ENCODE data around the gene TOMM40. TPM values are rescaled to one million over a fixed set of nuclear protein-coding genes. Genes with fewer than 3 reads are reported as not detected.
A peak's percentile ranks its signal among the peaks of the same experiment; 100 is the strongest.
"Not testable (repeated sequence)": the region's sequence is repeated elsewhere in the genome, so short reads cannot be mapped to it uniquely, and the experiment has no call there.

The TOMM40 gene
- polyA plus RNA-seq, 1 donor from 2014 or later = 42.6 TPM

DNA sequence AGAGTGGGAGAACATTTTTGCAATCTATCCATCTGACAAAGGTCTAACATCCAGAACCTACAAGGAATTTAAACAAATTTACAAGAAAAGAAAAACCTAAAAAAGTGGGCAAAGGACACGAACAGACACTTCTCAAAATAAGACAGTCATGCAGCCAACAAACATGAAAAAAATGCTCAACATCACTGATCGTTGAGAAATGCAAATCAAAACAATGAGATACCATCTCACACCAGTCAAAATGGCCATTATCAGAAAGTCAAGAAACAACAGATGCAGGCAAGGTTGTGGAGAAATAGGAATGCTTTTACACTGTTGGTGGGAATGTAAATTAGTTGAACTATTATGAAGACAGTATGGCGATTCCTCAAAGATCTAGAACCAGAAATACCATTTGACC is 29.5 kb upstream of the TOMM40 start:
- not testable (repeated sequence) for H3K4me1 Mint-ChIP-seq, H3K4me3 Mint-ChIP-seq, H3K36me3 Mint-ChIP-seq, H3K27ac Mint-ChIP-seq, H3K9me3 Mint-ChIP-seq
- peaks cover 14% of the 10 kb centered on the region for H3K27me3 Mint-ChIP-seq

DNA sequence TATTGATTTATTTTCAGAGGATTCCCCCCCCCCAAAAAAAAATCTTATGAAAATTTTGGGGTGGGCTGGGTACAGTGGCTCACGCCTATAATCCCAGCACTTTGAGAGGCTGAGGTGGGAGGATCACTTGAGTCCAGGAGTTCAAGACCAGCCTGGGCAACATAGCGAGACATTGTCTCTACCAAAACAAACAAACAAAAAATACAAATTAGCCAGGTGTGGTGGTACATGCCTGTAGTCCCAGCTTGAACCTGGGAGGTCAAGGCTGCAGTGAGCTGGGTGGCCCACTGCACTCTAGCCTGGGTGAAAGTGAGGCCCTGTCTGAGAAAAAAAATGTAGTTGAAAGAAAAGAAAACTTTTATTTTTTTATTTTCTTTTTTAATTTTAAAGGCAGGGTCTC is 27.1 kb upstream of the TOMM40 start:
- Mint-ChIP-seq H3K4me1 (no peaks in the 10 kb centered on the region), H3K27ac (no peak overlapping the region), H3K27me3 (peaks cover 11% of the 10 kb centered on the region), H3K4me3 (no peak overlapping the region), H3K36me3 (no peaks in the 10 kb centered on the region), H3K9me3 (no peaks in the 10 kb centered on the region)

DNA sequence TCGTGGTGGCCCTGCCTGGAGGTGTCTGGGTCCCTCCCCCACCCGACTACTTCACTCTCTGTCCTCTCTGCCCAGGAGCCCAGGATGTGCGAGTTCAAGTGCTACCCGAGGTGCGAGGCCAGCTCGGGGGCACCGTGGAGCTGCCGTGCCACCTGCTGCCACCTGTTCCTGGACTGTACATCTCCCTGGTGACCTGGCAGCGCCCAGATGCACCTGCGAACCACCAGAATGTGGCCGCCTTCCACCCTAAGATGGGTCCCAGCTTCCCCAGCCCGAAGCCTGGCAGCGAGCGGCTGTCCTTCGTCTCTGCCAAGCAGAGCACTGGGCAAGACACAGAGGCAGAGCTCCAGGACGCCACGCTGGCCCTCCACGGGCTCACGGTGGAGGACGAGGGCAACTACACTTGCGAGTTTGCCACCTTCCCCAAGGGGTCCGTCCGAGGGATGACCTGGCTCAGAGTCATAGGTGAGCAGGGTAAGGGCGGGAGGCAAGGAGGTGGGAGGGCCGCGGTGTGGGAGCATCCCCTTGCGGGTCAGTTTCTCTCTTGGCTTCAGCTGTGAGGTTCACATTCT is 25.8 kb upstream of the TOMM40 start:
- Mint-ChIP-seq H3K4me3 (no peak overlapping the region), H3K4me1 (no peaks in the 10 kb centered on the region), H3K27ac (no peak overlapping the region), H3K9me3 (no peaks in the 10 kb centered on the region), H3K36me3 (peaks cover 2% of the 10 kb centered on the region), H3K27me3 (peaks cover 5% of the 10 kb centered on the region)

DNA sequence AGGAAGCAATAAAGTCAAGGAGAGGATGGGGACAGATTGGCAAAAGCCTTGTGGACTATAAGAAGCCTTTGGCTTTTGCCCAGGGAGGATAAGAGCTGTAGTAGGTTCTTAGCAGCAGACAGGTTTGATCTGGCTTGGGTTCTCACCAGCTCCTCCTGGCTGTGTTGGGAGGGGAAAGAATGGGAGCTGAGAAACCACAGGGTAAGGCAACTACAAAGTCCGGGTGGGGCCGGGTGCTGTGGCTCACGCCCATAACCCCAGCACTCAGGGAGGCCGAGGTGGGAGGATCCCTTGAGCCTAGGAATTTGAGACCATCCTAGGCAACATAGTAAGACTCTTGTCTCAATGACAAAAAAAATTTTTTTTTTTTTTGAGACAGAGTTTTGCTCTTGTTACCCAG is 24.4 kb upstream of the TOMM40 start:
- no peaks in the 10 kb centered on the region for H3K9me3 Mint-ChIP-seq
- no peaks in the 10 kb centered on the region for H3K4me1 Mint-ChIP-seq
- peaks cover 2% of the 10 kb centered on the region for H3K36me3 Mint-ChIP-seq
- H3K27me3 Mint-ChIP-seq = peaks cover 5% of the 10 kb centered on the region
- no peak overlapping the region for H3K4me3 Mint-ChIP-seq
- no peak overlapping the region for H3K27ac Mint-ChIP-seq

- Mint-ChIP-seq H3K9me3 (no peaks in the 10 kb centered on the region), H3K36me3 (peaks cover 2% of the 10 kb centered on the region), H3K27ac (no peak overlapping the region), H3K4me3 (peak overlapping the region in 1 of 4 donors; percentile 28), H3K4me1 (no peaks in the 10 kb centered on the region), H3K27me3 (peaks cover 5% of the 10 kb centered on the region)
Observed at GRCh38 chr19:44867578-44867977, 23.5 kb upstream of the TOMM40 start.

GRCh38 chr19:44869733-44870470 is 21.2 kb upstream of the TOMM40 start:
- H3K4me3 Mint-ChIP-seq = no peak overlapping the region
- peaks cover 2% of the 10 kb centered on the region for H3K36me3 Mint-ChIP-seq
- H3K27me3 Mint-ChIP-seq = peaks cover 11% of the 10 kb centered on the region
- no peak overlapping the region for H3K27ac Mint-ChIP-seq
- no peaks in the 10 kb centered on the region for H3K9me3 Mint-ChIP-seq
- H3K4me1 Mint-ChIP-seq = no peaks in the 10 kb centered on the region

DNA sequence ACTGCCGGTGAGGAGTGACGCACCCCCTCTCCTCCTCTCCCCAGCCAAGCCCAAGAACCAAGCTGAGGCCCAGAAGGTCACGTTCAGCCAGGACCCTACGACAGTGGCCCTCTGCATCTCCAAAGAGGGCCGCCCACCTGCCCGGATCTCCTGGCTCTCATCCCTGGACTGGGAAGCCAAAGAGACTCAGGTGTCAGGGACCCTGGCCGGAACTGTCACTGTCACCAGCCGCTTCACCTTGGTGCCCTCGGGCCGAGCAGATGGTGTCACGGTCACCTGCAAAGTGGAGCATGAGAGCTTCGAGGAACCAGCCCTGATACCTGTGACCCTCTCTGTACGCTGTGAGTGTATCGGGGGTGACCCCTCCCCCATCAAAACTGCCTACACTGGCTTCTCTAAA is 19.2 kb upstream of the TOMM40 start:
- H3K4me3 Mint-ChIP-seq = no peak overlapping the region
- peaks cover 2% of the 10 kb centered on the region for H3K36me3 Mint-ChIP-seq
- H3K27me3 Mint-ChIP-seq = peaks cover 13% of the 10 kb centered on the region
- H3K9me3 Mint-ChIP-seq = no peaks in the 10 kb centered on the region
- H3K4me1 Mint-ChIP-seq = no peaks in the 10 kb centered on the region
- H3K27ac Mint-ChIP-seq = no peak overlapping the region

GRCh38 chr19:44872661-44873060 is 18.4 kb upstream of the TOMM40 start:
- peaks cover 13% of the 10 kb centered on the region for H3K27me3 Mint-ChIP-seq
- H3K4me3 Mint-ChIP-seq = no peak overlapping the region
- no peaks in the 10 kb centered on the region for H3K4me1 Mint-ChIP-seq
- H3K9me3 Mint-ChIP-seq = no peaks in the 10 kb centered on the region
- no peak overlapping the region for H3K27ac Mint-ChIP-seq
- peaks cover 2% of the 10 kb centered on the region for H3K36me3 Mint-ChIP-seq

- H3K27me3 Mint-ChIP-seq = peaks cover 13% of the 10 kb centered on the region
- no peaks in the 10 kb centered on the region for H3K9me3 Mint-ChIP-seq
- peaks cover 2% of the 10 kb centered on the region for H3K36me3 Mint-ChIP-seq
- H3K4me1 Mint-ChIP-seq = no peaks in the 10 kb centered on the region
- H3K27ac Mint-ChIP-seq = no peak overlapping the region
- no peak overlapping the region for H3K4me3 Mint-ChIP-seq
Observed at GRCh38 chr19:44874317-44874716, 16.7 kb upstream of the TOMM40 start.

DNA sequence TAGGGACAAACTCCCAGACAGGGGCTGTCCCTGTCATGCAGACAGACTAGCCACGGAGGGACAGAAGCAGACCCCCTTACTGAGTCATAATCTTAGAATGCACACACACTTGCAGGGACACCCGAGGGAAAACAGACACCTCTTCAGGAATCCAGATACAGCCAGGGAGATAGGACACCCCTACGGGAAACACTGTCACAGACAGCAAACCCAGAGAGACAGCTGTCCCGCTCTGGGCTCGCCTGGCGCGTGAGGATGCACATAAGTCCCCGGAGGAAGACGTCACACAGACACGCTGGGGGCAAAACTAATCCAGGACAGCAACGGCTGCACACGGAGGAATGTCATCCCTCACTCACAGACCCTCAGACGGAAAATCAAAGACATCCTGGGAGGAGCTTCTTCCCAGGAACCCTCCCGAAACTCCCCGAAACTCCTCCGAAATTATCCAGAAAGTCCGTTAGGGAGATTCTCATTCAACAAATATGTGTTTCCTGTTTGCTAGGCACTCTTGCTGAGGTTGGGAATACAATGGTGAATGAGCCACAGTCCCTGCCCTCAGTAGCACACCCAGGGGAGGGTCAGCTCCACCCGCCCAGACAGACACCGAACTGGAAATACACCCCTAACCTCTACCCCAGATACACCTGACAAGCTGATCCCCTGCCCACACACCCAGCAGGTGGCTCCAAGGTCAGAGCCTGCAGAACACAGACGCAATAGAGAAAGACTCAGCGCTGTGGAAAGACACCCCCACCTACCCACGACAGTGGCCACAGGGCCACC is 15.2 kb upstream of the TOMM40 start:
- Mint-ChIP-seq H3K27me3 (peaks cover 14% of the 10 kb centered on the region), H3K4me3 (no peak overlapping the region), H3K4me1 (no peaks in the 10 kb centered on the region), H3K36me3 (no peaks in the 10 kb centered on the region), H3K9me3 (no peaks in the 10 kb centered on the region), H3K27ac (no peak overlapping the region)

DNA sequence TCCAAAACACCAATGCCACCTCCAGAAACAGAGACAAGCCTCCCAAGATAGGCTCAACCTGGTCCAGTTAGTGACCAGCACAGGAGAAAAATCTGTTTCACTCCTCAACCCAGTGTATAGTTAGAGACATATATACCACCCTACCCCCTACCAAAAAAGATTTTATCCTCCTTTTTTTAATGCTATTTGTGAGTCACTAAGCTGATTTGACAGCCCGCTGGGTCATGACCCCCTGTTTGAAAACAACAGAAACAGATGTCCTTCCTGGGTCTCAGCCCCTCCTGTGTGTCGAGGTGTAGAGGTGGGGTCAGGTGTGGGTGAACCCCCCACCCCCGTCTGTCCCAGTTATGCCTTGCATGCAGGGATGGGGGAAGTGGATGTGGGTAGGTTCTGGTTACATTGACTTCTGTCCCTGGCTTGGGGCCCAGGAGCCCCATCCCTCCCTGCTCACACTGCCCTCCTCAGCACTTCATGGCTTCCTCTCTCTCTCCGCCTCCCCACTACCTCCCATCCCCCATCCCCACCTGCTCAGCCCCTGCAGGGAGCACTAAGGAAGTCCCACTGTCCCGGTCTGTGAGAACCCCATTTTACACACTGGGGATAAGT is 14.0 kb upstream of the TOMM40 start:
- H3K27me3 Mint-ChIP-seq = peaks cover 17% of the 10 kb centered on the region
- no peaks in the 10 kb centered on the region for H3K9me3 Mint-ChIP-seq
- no peak overlapping the region for H3K4me3 Mint-ChIP-seq
- H3K27ac Mint-ChIP-seq = no peak overlapping the region
- H3K4me1 Mint-ChIP-seq = no peaks in the 10 kb centered on the region
- no peaks in the 10 kb centered on the region for H3K36me3 Mint-ChIP-seq

DNA sequence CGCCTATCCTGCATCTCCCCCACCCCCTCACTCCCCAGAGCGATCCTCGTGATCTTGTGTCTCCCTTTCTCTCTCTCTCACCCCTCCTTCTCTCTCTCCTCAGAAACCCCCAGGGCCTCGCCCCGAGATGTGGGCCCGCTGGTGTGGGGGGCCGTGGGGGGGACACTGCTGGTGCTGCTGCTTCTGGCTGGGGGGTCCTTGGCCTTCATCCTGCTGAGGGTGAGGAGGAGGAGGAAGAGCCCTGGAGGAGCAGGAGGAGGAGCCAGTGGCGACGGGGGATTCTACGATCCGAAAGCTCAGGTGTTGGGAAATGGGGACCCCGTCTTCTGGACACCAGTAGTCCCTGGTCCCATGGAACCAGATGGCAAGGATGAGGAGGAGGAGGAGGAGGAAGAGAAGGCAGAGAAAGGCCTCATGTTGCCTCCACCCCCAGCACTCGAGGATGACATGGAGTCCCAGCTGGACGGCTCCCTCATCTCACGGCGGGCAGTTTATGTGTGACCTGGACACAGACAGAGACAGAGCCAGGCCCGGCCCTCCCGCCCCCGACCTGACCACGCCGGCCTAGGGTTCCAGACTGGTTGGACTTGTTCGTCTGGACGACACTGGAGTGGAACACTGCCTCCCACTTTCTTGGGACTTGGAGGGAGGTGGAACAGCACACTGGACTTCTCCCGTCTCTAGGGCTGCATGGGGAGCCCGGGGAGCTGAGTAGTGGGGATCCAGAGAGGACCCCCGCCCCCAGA is 12.8 kb upstream of the TOMM40 start:
- H3K4me3 Mint-ChIP-seq = no peak overlapping the region
- peak overlapping the region in 1 of 3 donors; percentile 78 for H3K27ac Mint-ChIP-seq

GRCh38 chr19:44879309-44880065 is 11.6 kb upstream of the TOMM40 start:
- Mint-ChIP-seq H3K4me3 (peak overlapping the region in 1 of 4 donors; percentile 17), H3K27me3 (peaks cover 13% of the 10 kb centered on the region), H3K4me1 (no peaks in the 10 kb centered on the region), H3K36me3 (no peaks in the 10 kb centered on the region), H3K9me3 (no peaks in the 10 kb centered on the region), H3K27ac (no peak overlapping the region)

More for the DNA sequence above, 12.8 kb upstream of the TOMM40 start:
- H3K27me3 Mint-ChIP-seq = peaks cover 15% of the 10 kb centered on the region
- H3K36me3 Mint-ChIP-seq = no peaks in the 10 kb centered on the region
- H3K9me3 Mint-ChIP-seq = no peaks in the 10 kb centered on the region
- no peaks in the 10 kb centered on the region for H3K4me1 Mint-ChIP-seq

- Mint-ChIP-seq H3K27me3 (peaks cover 4% of the 10 kb centered on the region), H3K36me3 (no peaks in the 10 kb centered on the region), H3K9me3 (no peaks in the 10 kb centered on the region), H3K4me1 (peaks cover 0 to 2% (median 0%) of the 10 kb centered on the region in 3 donors), H3K4me3 (peak overlapping the region in 1 of 4 donors; percentile 11), H3K27ac (no peak overlapping the region)
Observed at GRCh38 chr19:44882063-44882462, 9.0 kb upstream of the TOMM40 start.

Measured in IgD-negative memory B cell (primary cell).